PC-3 (cell line): Measurements from ENCODE around the gene IQSEC1.

Source experiments
- EZH2phosphoT487 ChIP-seq: fragments of 300-600 bp; sonication (generic); IDR thresholded peaks from 2 replicates; pipeline ENCODE4 v1.6.1; 2018; ENCODE audit warnings: mild to moderate bottlenecking, antibody characterized with exemption, low read length, borderline replicate concordance
- TF ChIP-seq, protein P1 (sequence below): fragments of 300-600 bp; sonication (generic); conservative IDR thresholded peaks from 2 replicates; pipeline ENCODE4 v1.5.1; 2017; ENCODE audit warnings: antibody characterized with exemption, low read depth, mild to moderate bottlenecking, low read length

DNA sequence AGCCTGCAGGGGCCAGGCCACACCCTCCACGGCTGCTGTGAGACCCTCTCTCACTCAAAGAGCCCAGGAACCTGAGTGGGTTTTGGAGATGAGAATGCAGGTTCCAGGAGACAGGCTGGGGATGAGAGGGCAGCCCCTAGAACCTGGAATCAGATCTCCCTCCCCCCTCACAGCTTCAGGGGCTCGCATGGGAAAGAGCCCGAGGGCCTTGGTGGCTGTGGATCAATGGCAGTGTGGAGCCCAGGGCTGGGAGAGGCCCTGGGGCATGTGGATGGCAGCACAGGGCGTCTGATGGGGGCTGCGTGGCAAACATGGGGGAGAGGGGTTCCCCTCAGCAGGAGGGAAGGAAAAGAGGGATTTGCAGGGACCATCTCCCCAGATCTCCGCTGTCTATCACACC, 119.0 kb downstream of the IQSEC1 start:
- TF ChIP-seq, protein P1, sequence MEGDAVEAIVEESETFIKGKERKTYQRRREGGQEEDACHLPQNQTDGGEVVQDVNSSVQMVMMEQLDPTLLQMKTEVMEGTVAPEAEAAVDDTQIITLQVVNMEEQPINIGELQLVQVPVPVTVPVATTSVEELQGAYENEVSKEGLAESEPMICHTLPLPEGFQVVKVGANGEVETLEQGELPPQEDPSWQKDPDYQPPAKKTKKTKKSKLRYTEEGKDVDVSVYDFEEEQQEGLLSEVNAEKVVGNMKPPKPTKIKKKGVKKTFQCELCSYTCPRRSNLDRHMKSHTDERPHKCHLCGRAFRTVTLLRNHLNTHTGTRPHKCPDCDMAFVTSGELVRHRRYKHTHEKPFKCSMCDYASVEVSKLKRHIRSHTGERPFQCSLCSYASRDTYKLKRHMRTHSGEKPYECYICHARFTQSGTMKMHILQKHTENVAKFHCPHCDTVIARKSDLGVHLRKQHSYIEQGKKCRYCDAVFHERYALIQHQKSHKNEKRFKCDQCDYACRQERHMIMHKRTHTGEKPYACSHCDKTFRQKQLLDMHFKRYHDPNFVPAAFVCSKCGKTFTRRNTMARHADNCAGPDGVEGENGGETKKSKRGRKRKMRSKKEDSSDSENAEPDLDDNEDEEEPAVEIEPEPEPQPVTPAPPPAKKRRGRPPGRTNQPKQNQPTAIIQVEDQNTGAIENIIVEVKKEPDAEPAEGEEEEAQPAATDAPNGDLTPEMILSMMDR = no peak
- no peak for TF ChIP-seq EZH2phosphoT487
